GM19324 (cell line): ENCODE measurements around the gene FOXD4.
"Not testable (repeated sequence)": the region's sequence is repeated elsewhere in the genome, so short reads cannot be mapped to it uniquely, and the experiment has no call there.

Source experiments
- ATAC-seq: cut with Tn5 transposase; IDR thresholded peaks from one replicate; pipeline ENCODE4 v1.9.1; 2021; ENCODE audit warnings: mild to moderate bottlenecking, moderate library complexity; ENCODE audit not compliant: unreplicated experiment, low FRiP score

Gene FOXD4

DNA sequence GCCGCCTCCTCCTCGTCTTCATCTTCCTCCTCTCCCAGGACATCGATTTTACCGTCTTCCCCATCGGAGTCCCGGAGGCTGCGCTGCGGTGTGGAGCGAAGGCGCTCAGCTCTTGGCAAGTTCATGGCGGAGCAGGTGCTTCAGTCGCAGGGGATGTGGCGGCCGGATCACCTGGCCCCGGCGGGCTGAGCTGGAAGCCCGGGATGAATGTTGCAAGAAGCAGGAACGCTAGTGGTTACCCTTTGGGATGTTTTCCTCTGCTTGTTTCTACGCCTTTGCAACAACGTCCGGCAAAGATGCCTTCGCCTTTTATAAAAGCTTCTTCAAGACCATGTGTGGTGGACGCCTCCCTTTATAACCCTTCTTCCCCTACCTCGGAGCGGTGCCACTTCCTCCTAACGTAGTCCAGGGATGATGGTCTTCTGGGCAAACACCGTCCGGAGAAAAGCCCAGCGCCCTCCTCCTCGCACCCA lies at the start of gene FOXD4:
Gene FOXD4 (minus strand): TSS at position 423 of the 473 bp plus-strand sequence. CDS start 298 bp downstream, at position 125.
- ATAC-seq, result not testable (repeated sequence)

DNA sequence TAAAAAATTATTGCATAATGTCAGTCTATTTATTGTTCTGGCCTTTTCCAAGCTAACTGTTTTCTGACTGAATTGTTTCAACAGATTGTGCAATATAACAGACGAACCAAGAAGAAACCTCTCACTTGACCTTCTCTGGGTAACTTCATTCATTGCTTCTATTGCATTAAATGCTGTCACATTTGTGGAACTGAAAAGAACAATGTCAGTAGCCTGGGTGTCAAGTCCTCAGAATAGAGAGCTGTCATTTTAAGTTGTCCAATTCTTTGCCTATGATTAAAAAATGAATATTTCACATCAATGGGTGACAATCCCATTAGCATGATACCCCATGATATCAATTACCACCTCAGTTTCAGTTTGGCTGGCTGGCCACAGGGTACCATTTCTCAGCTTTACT lies 41.7 kb upstream of the FOXD4 start:
- ATAC-seq, result not testable (repeated sequence)

DNA sequence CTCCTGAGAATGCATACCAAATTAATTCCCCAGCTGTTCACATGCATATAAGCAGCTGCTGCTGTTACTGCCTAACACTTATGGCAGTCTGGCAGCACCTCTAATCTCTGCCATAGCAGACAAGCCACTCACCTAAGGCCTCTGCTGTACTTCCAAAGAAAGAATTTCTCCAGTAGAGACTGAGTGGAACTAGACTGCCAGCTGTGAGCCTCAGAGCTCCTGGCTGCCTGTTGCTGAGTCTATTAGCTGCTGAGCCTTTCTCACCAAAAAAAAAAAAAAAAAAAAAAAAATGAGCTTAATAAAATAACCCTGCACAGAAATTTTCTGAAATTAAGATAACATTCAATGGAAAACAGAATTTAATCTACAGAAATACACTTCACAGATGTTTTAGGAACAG lies 33.0 kb upstream of the FOXD4 start:
- ATAC-seq, result not testable (repeated sequence)

DNA sequence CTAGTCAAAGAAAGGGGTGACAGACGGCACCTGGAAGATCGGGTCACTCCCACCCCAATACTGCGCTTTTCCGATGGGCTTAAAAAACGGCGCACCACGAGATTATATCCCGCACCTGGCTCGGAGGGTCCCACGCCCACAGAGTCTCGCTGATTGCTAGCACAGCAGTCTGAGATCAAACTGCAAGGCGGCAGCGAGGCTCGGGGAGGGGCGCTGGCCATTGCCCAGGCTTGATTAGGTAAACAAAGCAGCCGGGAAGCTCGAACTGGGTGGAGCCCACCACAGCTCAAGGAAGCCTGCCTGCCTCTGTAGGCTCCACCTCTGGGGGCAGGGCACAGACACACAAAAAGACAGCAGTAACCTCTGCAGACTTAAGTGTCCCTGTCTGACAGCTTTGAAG lies 21.7 kb upstream of the FOXD4 start:
- not testable (repeated sequence) for ATAC-seq

DNA sequence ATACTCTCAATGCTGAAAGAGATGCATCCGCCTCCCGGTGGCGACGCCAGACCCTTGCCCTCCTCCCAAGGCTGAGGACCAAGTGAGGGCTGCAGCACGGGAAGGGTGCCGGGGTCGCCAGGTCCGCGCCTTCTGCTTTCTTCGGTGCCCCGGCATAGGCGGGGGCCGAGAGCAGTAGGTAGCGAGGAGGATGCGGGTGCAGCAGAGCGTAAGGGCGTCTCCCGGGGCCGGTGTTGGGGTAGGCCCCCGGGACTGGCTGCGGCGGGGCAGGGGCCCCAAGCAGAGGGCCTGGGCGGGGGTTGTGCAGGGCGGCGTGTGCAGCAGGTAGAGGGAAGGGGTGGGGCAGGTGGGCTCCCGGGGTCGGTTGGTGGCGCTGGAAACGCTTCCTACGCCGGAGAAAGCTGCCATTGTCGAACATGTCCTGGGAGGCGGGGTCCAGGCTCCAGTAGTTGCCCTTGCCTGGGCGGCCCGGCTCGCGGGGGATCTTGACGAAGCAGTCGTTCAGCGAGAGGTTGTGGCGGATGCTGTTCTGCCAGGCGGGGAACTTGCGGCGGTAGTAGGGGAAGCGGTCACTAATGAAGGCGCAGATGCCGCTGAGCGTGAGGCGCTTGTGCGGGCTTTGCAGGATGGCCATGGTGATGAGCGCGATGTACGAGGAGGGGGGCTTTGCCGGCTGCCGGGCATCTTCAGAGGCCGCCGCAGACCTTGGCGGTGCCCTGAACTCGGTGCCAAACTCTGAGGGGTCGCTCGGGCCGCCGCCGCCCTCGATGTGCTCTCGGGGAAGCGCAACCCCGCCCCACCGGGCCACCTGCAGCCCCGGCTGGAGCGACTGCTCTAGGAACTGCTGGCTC lies 848 bp downstream of the FOXD4 start:
- not testable (repeated sequence) for ATAC-seq

DNA sequence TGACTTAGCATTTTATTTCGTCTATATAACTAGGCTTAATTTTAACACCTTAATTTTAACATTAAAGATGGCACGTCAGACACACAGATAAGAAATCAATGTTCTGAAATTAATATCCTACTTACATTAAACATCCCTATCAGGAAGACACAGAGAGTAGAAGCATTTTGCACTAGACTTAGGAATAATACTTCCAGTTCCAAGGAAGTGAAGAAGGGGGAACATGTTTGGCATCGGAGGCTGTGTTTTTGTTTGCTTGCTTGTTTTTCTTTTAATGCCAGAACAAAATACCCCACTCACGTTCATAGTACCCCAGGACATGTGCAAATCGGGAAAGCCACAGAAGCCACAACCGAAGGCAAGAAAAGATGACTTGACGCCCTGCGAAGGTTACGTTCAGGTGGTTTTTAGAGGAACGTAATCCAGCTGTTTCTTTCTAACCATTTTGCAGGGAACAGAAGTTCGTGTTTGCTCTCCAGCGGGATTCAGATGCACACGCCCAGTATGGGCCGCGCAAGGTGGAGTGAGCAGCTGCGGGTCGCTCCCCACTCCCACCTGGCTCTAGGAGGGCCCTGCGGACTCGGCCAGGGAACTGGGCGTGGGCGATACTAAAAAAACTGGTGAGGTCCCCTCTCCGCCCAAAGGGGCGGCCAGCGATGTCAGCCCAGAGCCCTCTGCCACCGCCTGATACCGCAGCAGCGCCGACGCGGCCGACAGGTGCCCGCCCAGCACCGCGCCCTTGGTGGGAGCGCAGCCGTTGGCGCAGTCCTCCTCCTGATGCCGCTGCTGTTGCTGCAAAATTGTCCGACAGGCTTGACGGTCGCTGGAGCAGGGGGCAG lies 1.8 kb downstream of the FOXD4 start:
- not testable (repeated sequence) for ATAC-seq

DNA sequence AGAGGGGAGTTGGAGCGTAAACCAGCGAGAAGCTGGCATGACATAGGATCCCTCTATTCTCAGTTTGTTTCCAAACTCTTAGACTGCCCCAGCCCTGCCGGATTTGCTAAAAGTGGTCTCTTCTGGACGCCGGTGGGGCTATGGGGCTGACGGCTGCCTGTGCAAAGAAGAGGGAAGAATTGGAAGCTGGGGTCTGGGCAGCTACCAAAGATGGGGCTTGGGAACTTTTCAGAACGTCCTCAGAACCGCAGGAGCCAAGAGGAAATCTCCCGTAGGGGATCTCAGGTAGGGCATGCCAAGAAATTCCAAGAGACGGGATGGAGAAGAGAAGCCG lies 3.1 kb downstream of the FOXD4 start:
- ATAC-seq, result not testable (repeated sequence)

DNA sequence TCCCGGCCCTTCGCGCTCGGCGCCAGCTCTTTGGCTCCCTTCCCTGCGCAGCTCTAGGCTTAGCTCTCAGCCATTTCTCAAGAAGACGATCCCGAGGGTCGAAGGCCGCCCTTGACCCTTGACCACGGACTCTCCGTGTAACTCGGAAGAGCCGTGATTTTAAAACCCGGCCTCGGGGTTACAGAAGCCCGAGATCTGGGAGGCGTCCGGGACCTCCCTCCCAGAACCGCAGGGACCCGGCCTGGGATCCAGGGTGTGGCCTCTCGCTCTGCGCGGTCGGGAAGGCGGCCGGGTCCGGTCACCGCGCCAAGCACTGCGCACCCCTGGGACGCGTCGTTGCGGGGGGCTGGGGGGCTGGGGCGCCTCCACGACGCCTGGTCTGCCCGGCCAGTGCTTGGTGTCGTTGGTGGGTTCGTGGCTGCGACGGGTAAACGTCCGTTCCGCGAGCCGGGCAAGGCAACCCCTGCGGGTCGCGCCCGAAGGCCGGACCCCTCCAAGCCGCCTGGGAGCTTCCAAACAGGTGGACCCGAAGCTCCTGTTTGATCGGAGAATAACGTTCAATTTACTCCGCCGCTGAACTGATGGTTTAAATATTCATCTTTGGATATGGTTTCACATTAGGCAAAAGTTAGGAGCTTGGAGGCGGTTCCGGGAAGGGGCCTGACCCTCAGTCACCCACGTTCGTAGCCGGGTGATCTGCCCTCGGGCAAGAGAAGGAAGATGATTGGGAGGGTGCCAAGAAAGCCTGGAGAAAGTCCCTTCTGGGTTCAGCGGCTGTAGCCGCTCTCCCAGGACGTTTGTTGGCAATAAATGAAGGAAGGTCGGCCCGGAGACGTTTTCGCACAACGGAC lies 3.7 kb downstream of the FOXD4 start:
- not testable (repeated sequence) for ATAC-seq

DNA sequence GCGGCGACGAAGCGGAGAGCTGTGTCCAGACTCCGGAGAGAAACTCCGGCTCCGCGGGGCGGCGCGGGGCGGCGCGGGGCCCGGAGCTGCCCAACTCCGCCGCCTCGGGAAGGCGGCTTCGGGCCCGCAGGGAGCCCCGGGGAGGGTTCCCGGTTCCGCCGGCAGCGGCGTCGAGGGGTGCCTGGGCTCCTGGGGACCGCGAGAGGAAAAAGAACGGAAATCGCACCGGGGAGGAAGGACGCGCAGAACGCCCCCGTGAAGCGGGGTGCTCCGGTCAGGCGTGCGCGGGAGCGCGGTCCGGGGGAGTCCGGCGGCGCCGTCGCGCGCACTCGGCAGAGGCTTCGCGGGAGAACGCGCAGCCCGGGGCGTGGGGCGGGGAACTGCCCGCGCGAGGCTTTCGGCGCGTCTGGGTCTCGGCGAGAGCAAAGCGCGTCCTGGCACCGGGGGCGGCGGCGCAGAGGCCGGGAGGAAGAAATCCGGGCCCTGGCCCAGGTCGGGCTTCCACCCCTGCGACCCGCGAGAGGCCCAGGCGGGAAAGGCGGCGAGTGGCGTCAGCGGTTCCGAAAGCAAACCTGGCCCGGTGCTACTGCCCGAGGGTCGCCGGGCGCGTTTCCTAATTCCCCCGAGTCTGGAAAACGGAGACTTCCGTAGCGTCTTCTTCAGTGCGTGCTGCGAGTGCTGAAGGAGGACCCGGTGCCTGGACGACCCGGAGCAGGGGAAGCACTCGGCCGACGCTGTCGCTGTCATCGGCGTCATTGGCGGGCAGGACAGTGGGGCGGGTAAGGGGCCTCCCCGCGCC lies 4.5 kb downstream of the FOXD4 start:
- not testable (repeated sequence) for ATAC-seq

DNA sequence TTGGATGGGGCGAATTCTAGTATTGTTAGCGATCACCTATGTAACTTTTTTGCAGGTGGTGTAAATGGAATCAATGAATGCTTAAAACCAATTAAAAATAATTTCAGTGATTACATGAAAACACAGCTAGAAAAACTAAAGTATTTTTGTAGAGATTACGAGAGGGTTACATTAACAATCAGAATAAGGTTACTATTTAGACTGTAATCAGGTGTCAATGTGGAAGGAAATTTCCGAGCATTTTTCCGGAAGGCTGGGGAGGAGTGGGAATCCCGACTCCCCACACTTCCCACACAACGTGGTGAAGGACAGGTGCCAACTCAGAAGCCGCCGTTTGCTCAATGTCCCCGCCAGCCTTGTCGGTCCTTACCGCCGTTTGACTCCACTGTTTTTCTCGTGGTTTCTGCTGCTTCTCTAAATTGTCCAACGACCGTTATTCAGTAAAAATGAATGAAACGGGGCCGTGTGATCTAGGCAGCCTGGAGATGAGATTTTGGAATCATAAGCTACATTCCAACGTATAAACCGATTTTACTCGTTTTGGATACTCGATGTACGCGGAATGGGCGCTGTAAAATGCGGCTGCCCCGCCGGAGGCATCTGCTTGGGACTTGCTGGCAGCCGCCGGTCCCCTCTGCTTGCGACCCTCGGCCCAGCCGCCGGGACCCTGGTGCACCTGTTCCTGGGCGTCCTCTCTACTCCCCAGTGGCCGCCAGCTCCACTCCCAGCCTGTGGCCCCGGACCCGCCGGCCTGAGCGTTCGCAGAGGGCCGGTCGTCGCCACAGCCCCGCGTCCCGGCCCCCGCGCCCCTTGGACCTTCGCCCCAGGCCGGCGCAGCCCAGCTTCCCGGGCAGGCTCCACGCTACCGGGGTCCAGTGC lies 5.4 kb downstream of the FOXD4 start:
- ATAC-seq, result not testable (repeated sequence)

DNA sequence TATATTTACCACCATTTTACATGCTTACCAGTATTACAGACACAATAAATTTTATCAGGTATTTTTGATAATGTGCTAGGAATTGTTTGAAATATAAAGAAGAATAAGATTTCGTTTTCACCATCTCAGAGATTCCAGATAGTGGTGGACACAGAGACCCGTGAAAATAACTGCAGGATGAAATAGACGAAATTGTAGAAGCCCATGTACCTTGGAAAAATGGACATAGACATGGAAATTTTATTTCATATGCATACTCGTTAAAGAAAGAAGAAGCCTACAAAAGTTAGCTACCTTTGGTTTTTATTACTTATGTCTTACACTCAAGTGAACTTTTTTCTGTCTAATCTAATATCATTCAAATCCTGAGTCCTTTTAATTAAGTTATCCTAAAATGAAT lies 7.5 kb downstream of the FOXD4 start:
- ATAC-seq, result not testable (repeated sequence)

DNA sequence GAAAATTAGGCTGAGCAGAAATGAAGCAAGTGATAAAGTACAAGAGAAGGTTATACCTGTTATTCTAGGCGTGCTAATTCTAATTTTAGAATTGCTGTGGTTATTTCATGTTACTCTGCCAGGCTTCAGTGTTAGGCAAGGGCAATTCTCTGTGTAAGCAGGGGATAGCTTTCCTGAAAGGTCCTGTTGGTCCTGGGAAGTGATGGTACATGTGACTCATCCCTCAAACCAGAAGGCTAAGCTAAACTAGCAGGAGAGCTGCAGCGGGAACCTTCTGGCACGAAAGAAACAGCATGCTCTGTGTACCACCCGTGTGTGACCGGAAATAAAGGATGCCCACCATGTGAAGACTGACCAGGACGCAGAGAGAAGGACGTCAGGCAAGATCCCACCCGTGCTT lies 8.7 kb downstream of the FOXD4 start:
- not testable (repeated sequence) for ATAC-seq

DNA sequence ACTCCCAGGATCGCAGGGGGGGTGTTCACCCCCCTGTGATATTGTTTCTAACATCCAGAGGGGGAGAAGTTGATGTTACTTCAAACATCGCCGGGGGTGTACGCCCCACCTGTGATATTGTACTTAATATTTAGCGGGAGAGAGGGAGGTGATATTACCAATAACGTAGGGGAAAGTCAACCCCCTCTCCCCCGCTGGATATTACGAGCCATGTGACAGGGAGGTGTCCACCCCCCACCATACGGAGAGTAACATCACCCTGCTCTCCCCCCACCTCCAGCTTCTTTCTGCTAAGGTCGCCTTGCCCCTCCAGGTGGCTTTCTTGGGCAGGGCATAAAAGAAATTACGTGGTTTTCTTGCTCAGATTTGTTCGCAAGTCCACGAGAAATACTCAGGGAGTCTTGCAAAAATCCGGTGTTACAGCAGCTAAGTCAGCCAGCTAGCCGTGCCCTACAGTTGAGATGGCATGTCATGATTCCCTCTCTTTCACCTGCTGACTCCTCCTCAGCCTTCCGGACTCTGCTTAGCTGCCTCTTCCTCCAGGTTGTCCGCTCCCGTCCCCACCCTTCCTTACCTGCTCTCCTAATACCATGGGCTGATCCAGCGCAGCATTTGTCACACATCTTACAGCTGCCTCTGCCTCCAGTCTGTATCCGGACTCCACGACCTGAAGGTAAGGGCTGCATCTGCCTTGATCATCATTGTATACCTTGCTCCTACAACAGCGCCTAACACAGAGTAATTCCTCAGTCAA lies 9.3 kb downstream of the FOXD4 start:
- ATAC-seq, result not testable (repeated sequence)

DNA sequence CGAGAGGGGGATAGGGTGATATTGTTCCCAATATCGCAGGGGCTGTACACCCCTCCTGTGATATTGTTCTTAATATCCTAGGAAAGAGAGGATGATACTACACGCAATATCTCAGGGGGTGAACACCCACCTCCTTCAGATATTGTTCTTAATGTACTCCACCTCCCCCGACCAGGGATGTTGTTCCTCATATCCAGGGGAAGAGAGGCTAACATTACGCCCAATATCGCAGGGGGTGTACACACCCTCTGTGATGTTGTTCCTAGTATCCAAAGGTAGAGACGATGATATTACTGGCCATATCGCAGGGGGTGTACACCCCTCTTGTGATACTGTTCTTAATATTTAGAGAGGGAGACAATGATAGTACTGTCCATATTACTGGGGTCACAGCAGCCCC lies 12.2 kb downstream of the FOXD4 start:
- not testable (repeated sequence) for ATAC-seq

DNA sequence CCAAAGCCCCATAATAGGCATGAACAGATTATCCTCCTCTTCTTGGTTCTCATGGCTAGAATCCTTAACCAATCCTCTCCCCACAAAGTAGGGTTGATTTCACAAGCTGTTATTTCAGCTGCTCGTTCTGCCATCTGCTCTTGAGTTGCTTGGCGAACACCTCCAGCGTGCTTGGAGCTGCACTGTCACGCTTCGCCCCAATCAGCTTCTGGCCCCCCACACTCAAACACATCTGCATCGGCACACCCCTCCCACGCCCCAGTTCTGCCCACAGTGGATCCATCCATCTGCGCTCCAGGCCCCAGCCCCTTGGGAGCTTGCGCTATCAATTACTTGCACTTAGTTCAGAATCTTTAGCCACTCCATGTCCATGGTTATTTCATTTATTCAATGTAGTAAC lies 17.8 kb downstream of the FOXD4 start:
- ATAC-seq, result not testable (repeated sequence)

DNA sequence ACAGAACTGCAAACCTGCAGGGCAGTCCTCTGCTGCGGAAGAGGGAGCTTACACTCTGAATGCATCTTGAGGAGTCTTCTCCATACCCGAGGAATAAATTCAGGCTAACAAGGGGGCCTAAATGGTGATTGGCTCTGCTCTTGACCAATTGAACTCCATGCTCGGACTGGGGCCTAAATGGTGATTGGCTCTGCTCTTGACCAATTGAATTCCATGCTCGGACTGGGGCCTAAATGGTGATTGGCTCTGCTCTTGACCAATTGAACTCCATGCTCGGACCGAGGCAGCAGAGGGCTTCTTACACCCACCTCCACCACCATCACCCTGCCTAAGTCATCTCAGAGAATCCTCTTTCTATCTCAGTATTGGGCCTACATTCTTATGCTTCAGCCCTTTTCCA lies 18.4 kb downstream of the FOXD4 start:
- not testable (repeated sequence) for ATAC-seq

DNA sequence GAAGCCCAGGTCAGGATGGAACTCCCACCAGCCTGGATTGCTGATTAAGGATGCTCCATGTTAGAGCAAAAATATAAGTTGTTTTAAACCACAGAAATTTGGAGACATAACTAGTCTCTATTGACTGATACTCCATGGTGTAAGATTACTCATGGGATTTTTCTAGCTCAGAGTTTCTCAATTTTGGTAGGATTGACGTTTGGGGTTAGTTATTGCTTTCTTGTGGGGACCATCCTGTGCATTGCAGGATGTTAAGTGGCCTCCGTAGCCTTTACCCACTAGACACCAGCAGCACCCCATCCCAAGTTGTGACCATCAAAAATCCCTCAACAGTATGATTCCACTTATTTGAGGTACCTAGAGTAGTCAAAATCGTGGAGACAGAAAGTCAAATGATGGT lies 19.4 kb downstream of the FOXD4 start:
- ATAC-seq, result not testable (repeated sequence)

DNA sequence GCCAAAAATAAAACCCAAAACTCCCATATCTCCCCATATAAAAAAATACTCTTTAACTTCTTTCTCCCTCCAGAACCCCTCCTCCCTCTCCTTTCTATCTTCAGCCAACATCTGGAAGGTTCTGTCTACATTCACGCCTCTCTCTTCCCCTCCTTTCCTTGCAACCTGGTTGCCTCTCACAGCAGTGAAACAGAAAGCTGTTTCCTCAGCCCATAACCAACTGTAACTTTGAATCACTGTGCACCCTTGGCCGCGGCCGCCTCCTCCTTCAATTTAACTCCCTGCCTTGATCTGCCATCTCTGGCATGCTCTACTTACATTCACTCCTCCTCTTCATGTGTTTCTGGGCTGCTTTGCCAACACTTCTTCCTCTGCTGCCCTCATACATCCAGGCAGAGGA lies 23.2 kb downstream of the FOXD4 start:
- not testable (repeated sequence) for ATAC-seq
